HL-60 (cell line): ENCODE results near the gene COL18A1.

Experiments
- POLR2AphosphoS5 ChIP-seq: IDR thresholded peaks from 2 replicates; pipeline ENCODE4 v1.6.1; 2012; ENCODE audit warnings: low read depth
- SPI1 ChIP-seq: IDR thresholded peaks from 2 replicates; pipeline ENCODE4 v1.6.1; 2012; ENCODE audit warnings: low read depth, mild to moderate bottlenecking, borderline replicate concordance
- TF ChIP-seq, protein P1 (sequence below): IDR thresholded peaks from one replicate; pipeline ENCODE4 v1.5.1; 2011; ENCODE audit warnings: low read length, control low read depth, inconsistent platforms; ENCODE audit not compliant: insufficient read depth

DNA sequence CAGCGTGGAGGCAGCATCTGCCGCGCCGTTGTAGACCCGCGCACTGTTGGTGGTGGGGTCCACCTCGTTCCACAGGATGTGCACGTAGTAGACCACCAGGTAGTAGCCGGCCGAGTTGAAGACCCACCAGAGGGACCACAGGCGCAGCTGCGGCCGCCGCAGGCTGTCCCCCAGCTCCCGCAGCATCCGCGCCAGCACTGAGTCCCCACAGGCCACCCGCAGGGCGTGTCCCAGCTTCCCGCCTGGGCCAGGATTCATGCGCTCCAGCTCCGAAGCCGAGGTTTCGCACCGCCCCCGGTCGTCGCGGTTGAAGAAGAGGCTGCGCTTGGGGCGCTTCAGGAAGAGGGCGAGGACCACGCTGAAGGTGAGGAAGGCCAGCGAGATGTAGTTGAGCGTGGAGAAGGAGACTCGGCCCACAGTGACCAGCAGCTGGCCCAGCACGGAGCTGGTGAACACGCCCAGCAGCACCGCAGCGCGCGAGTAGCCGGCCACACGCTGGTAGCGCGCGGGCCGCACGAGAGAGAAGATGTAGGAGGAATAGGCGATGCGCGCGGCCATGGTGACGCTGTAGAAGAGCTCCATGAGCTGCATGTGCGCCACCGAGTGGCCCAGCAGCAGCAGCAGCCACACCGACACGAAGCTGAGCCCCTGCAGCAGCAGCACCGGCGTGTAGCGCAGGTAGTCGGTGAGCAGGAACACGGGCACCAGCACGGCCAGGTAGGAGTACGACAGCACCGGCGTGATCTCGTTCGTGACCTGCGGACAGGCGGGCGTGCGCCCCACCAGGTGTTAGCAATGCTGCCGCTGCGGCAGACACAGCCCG, 126.6 kb downstream of the COL18A1 start:
- TF ChIP-seq POLR2AphosphoS5 = no peak
- TF ChIP-seq SPI1 = no peak
- TF ChIP-seq, protein P1, sequence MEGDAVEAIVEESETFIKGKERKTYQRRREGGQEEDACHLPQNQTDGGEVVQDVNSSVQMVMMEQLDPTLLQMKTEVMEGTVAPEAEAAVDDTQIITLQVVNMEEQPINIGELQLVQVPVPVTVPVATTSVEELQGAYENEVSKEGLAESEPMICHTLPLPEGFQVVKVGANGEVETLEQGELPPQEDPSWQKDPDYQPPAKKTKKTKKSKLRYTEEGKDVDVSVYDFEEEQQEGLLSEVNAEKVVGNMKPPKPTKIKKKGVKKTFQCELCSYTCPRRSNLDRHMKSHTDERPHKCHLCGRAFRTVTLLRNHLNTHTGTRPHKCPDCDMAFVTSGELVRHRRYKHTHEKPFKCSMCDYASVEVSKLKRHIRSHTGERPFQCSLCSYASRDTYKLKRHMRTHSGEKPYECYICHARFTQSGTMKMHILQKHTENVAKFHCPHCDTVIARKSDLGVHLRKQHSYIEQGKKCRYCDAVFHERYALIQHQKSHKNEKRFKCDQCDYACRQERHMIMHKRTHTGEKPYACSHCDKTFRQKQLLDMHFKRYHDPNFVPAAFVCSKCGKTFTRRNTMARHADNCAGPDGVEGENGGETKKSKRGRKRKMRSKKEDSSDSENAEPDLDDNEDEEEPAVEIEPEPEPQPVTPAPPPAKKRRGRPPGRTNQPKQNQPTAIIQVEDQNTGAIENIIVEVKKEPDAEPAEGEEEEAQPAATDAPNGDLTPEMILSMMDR = no peak
